Endothelial cell of umbilical vein (primary cell): ENCODE measurements around the gene LIMCH1. TPM values are rescaled to one million over a fixed set of nuclear protein-coding genes. Genes with fewer than 3 reads are reported as not detected.

Experiments
- BruUV-seq: library from RNA; stranded (reverse); fragments of 400-500 nt; replicated peaks from 2 replicates; lab custom pipeline; 2021; lab: Mats Ljungman, UMichigan
- CTCF ChIA-PET: fragments of 300-600, 350-600 bp; sonication (Branson Sonifier 250); formaldehyde crosslinking; loops from one replicate; lab custom pipeline; 2021; ENCODE audit warnings: antibody characterized with exemption, inconsistent platforms; lab: Charles Lee
- POLR2A ChIA-PET: fragments of 300-600, 350-600 bp; sonication (Branson Sonifier 250); formaldehyde crosslinking; loops from one replicate; lab custom pipeline; 2021; ENCODE audit warnings: antibody characterized with exemption, inconsistent platforms; lab: Charles Lee
- DNase-seq: peaks from one replicate; pipeline ENCODE4 v3.0.0-alpha.2; 2011; ENCODE audit warnings: low read depth, low spot score
- FAIRE-seq: peaks from 2 replicates; lab custom pipeline; 2011; peaks lifted over from hg19 to GRCh38; lab: Jason Lieb, UNC
- H2AFZ ChIP-seq: 2 replicates; pipeline ENCODE4 v1.6.0; 2012; ENCODE audit warnings: low read depth, low read length, control low read depth, inconsistent platforms
- H3K27ac ChIP-seq: 2 replicates; pipeline ENCODE4 v1.5.1; 2011; ENCODE audit warnings: low read depth, mild to moderate bottlenecking, control low read depth, low read length, moderate library complexity; ENCODE audit not compliant: insufficient read depth
- H3K27me3 ChIP-seq, 2 experiments: 2 replicates each; pipeline versions ENCODE4 v1.6.0 to v1.6.1; 2011; ENCODE audit warnings: low read length in 2 of 2, mixed read lengths in 1 of 2; ENCODE audit not compliant: control insufficient read depth in 2 of 2, insufficient read depth in 2 of 2
- H3K36me3 ChIP-seq, 2 experiments: 2 replicates in 1 of 2; 3 replicates in 1 of 2; pipeline ENCODE4 v1.5.1; 2011; ENCODE audit warnings: low read length in 2 of 2, mild to moderate bottlenecking in 1 of 2, moderate library complexity in 1 of 2; ENCODE audit not compliant: control insufficient read depth in 2 of 2, insufficient read depth in 2 of 2; ENCODE audit errors: extremely low read depth in 1 of 2
- H3K4me1 ChIP-seq: 3 replicates; pipeline ENCODE4 v1.5.1; 2011; ENCODE audit warnings: mild to moderate bottlenecking, low read length; ENCODE audit not compliant: control insufficient read depth, insufficient read depth; ENCODE audit errors: extremely low read depth
- H3K4me2 ChIP-seq: 2 replicates; pipeline ENCODE4 v1.6.1; 2011; ENCODE audit warnings: low read length, control low read depth, mixed read lengths; ENCODE audit not compliant: insufficient read depth
- H3K4me3 ChIP-seq, 3 experiments: fragments of 200-600 bp in 1 of 3; sonication (generic), shearing (Covaris generic) in 1 of 3; replicated peaks in 1 of 3; 2 replicates each; pipeline ENCODE4 v1.5.1; 2011 to 2016; ENCODE audit warnings: control low read depth in 3 of 3, low read length in 3 of 3, mild to moderate bottlenecking in 2 of 3, inconsistent platforms in 1 of 3, low read depth in 1 of 3, moderate library complexity in 1 of 3; ENCODE audit not compliant: insufficient read depth in 1 of 3
- H3K79me2 ChIP-seq: 2 replicates; pipeline ENCODE4 v1.6.0; 2012; ENCODE audit warnings: low read length, inconsistent platforms; ENCODE audit not compliant: control insufficient read depth, insufficient read depth
- H3K9ac ChIP-seq: replicated peaks from 2 replicates; pipeline ENCODE3; 2011; ENCODE audit warnings: low read length, control low read depth; ENCODE audit not compliant: insufficient read depth; ENCODE audit errors: extremely low read depth
- H3K9me1 ChIP-seq: replicated peaks from 3 replicates; pipeline ENCODE4 v1.6.0; 2011; ENCODE audit warnings: mild to moderate bottlenecking, low read length; ENCODE audit not compliant: control insufficient read depth, insufficient read depth; ENCODE audit errors: extremely low read depth
- H3K9me3 ChIP-seq: replicated peaks from 2 replicates; pipeline ENCODE4 v1.5.1; 2012; ENCODE audit warnings: low read length, inconsistent platforms; ENCODE audit not compliant: control insufficient read depth, insufficient read depth
- H4K20me1 ChIP-seq: replicated peaks from 2 replicates; pipeline ENCODE3; 2011; ENCODE audit warnings: mild to moderate bottlenecking, low read length; ENCODE audit not compliant: control insufficient read depth, insufficient read depth; ENCODE audit errors: extremely low read depth
- EZH2 ChIP-seq: IDR thresholded peaks from 2 replicates; pipeline ENCODE4 v1.6.1; 2012; ENCODE audit warnings: borderline replicate concordance, low read depth, mild to moderate bottlenecking, moderate library complexity, low read length, inconsistent platforms; ENCODE audit not compliant: severe bottlenecking
- GATA2 ChIP-seq: IDR thresholded peaks from 2 replicates; pipeline ENCODE4 v1.7.0; 2011; ENCODE audit warnings: low read depth, mild to moderate bottlenecking, moderate library complexity, mixed read lengths, low read length; ENCODE audit not compliant: insufficient read length, insufficient read depth
- JUN ChIP-seq: IDR thresholded peaks from 2 replicates; pipeline ENCODE4 v1.6.1; 2011; ENCODE audit warnings: borderline replicate concordance, low read depth; ENCODE audit not compliant: insufficient read length, insufficient read depth
- MYC ChIP-seq: IDR thresholded peaks from one replicate; pipeline ENCODE4 v1.6.1; 2011; ENCODE audit warnings: mild to moderate bottlenecking, low read depth, low read length
- POLR2A ChIP-seq: IDR thresholded peaks from 2 replicates; pipeline ENCODE4 v1.6.1; 2012; ENCODE audit warnings: low read depth, mild to moderate bottlenecking, control low read depth, low read length
- POLR2AphosphoS5 ChIP-seq: IDR thresholded peaks from 2 replicates; pipeline ENCODE4 v1.6.1; 2012; ENCODE audit warnings: low read depth, mild to moderate bottlenecking, control low read depth, low read length, moderate library complexity; ENCODE audit not compliant: insufficient read depth
- dilution Hi-C: fragments of 300-500 bp; cut with MboI; formaldehyde crosslinking; loops from one replicate; pipeline ENCODE4 v1.15.0; 2019; ENCODE audit warnings: low sequenced_read_pairs; ENCODE audit not compliant: extremely low pct_ligation_motif_present
- intact Hi-C: fragments of 100-400 bp; cut with micrococcal nuclease; formaldehyde crosslinking; loops from one replicate; pipeline ENCODE4 v1.10.0; 2022
- polyA plus RNA-seq, 4 experiments: library from polyadenylated mRNA; depleted of rRNA in 3 of 4; stranded (reverse) in 3 of 4; unstranded in 1 of 4; fragments of >200 nt; gene quantifications; 2 replicates each; pipeline versions ENCODE4 v1.2.1 to v1.2.3, GENCODE V29; 2011 to 2012; ENCODE audit warnings: missing spikeins in 1 of 4
- total RNA-seq: library from RNA; stranded (reverse); gene quantifications from 2 replicates; pipeline ENCODE4 v1.2.3, GENCODE V29; 2021
- TF ChIP-seq, protein P1 (sequence below): IDR thresholded peaks from 2 replicates; pipeline ENCODE4 v1.6.1; 2011; ENCODE audit not compliant: insufficient read depth, insufficient read length
- TF ChIP-seq, protein P2 (sequence below), 2 donors: IDR thresholded peaks; 1 replicate in 1 of 2; 2 replicates in 1 of 2; pipeline ENCODE4 v1.5.1; 2011; ENCODE audit warnings: low read length in 2 of 2, mild to moderate bottlenecking in 2 of 2, moderate library complexity in 2 of 2, control low read depth in 1 of 2, inconsistent platforms in 1 of 2, low read depth in 1 of 2; ENCODE audit not compliant: insufficient read depth in 1 of 2; ENCODE audit errors: extremely low read depth in 1 of 2

LIMCH1 gene
- total and polyA plus RNA-seq, 2 donors (not counting 3 experiments of a cell fraction or from before 2014, with no cell fraction given), result 14.3 to 32.8 TPM

DNA sequence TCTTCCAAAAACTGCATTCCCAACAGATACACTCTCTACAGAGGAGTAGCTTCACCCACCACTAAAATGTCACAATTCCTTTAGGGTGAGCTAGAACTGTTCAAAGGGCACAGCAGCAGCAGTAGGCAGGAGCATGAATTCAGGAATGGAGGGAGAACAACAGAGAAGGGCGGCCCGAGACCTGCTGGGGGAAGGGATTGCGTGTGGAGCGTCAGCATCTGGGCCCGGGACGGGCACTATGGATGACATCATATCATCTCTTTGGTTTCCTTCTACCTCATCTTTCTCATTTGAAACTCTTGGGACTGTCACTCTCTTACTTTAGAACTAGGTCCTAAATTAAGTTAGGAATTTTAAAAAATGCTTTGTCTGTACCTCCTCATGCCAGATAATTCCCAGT is 115.6 kb downstream of the LIMCH1 start:
- H3K4me2 ChIP-seq, result no peak overlapping the region
- ChIA-PET CTCF (interaction anchor here (1.5 to 3.8 kb wide), 2 partner anchors 8 to 9 kb away, joined by 7 to 20 read pairs; no protein-coding TSS in a partner anchor), POLR2A (no interaction called here)
- no peak for FAIRE-seq
- no peak for DNase-seq
- peaks cover 3 to 17% of the 10 kb centered on the region in 2 experiments for H3K27me3 ChIP-seq
- H3K4me3 ChIP-seq, result no peak overlapping the region
- H3K9me3 ChIP-seq, result no peaks in the 10 kb centered on the region
- H3K27ac ChIP-seq, result no peak overlapping the region
- H2AFZ ChIP-seq, result no peak overlapping the region
- intact Hi-C loops (no loop called here), dilution Hi-C loops (no loop called here)
- H3K9ac ChIP-seq, result no peak overlapping the region
- no peaks in the 10 kb centered on the region for H3K9me1 ChIP-seq
- H4K20me1 ChIP-seq, result no peaks in the 10 kb centered on the region
- no peaks in the 10 kb centered on the region for H3K4me1 ChIP-seq
- peaks cover 0 to 2% of the 10 kb centered on the region in 2 experiments for H3K36me3 ChIP-seq
- TF ChIP-seq, protein P1, sequence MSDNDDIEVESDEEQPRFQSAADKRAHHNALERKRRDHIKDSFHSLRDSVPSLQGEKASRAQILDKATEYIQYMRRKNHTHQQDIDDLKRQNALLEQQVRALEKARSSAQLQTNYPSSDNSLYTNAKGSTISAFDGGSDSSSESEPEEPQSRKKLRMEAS, result no peak
- TF ChIP-seq GATA2 (no peak), MYC (no peak), POLR2AphosphoS5 (no peak), EZH2 (no peak), JUN (no peak)
- BruUV-seq, result no TSS peak
- H3K79me2 ChIP-seq, result no peaks in the 10 kb centered on the region

DNA sequence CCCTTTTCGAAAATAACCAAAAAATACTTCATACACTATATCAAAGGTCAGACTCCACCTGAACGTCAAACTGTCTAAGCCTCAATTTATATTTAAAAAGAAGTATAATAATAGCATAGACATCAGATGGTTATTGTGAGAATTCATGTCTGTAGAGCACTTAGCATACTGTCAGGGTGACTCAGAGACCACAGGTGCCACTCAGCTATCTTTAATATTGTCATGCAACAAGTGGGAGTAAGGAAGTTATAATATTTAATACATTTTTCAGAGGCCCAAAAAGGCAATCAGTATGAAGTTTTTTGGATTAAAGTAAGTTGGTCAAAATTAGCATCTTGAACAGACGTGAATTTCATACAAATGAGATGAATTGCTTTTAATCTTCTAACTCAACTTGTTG is 117.2 kb downstream of the LIMCH1 start:
- ChIA-PET CTCF (interaction anchor here (2.6 to 2.7 kb wide), 2 partner anchors 11 to 374 kb away, joined by 8 to 11 read pairs; no protein-coding TSS in a partner anchor), POLR2A (no interaction called here)
- DNase-seq (no peak), FAIRE-seq (no peak)
- peaks cover 0 to 2% of the 10 kb centered on the region in 2 experiments for H3K36me3 ChIP-seq
- H3K9ac ChIP-seq, result no peak overlapping the region
- no peaks in the 10 kb centered on the region for H4K20me1 ChIP-seq
- no TSS peak for BruUV-seq
- no peaks in the 10 kb centered on the region for H3K4me1 ChIP-seq
- H3K4me3 ChIP-seq, result no peak overlapping the region
- H3K4me2 ChIP-seq, result no peak overlapping the region
- TF ChIP-seq, protein P2, sequence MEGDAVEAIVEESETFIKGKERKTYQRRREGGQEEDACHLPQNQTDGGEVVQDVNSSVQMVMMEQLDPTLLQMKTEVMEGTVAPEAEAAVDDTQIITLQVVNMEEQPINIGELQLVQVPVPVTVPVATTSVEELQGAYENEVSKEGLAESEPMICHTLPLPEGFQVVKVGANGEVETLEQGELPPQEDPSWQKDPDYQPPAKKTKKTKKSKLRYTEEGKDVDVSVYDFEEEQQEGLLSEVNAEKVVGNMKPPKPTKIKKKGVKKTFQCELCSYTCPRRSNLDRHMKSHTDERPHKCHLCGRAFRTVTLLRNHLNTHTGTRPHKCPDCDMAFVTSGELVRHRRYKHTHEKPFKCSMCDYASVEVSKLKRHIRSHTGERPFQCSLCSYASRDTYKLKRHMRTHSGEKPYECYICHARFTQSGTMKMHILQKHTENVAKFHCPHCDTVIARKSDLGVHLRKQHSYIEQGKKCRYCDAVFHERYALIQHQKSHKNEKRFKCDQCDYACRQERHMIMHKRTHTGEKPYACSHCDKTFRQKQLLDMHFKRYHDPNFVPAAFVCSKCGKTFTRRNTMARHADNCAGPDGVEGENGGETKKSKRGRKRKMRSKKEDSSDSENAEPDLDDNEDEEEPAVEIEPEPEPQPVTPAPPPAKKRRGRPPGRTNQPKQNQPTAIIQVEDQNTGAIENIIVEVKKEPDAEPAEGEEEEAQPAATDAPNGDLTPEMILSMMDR (IDR thresholded peaks at IDR 0.05; ENCODE audit: extremely low read depth in 1 of 2, insufficient read depth in 1 of 2, low read depth in 1 of 2, low read length in 2 of 2), result no peak
- no peak for TF ChIP-seq JUN
- no peak for TF ChIP-seq POLR2A
- H3K9me3 ChIP-seq, result no peaks in the 10 kb centered on the region
- peaks cover 3 to 14% of the 10 kb centered on the region in 2 experiments for H3K27me3 ChIP-seq
- H2AFZ ChIP-seq, result no peak overlapping the region
- no peaks in the 10 kb centered on the region for H3K79me2 ChIP-seq
- no peaks in the 10 kb centered on the region for H3K9me1 ChIP-seq
- no peak overlapping the region for H3K27ac ChIP-seq
- intact Hi-C loops, result no loop called here
- dilution Hi-C loops, result no loop called here
